ENCODE results near the gene ABCE1. TPM values are rescaled to one million over a fixed set of nuclear protein-coding genes. Genes with fewer than 3 reads are reported as not detected.

Gene ABCE1
- total RNA-seq, 6 experiments from 2014 or later = 14.4 to 57.7 (median 28.9) TPM

GRCh38 chr4:145056325-145057130, 41.6 kb upstream of the ABCE1 start:
- intact Hi-C loops (cut with DNase I) = loop anchor here in 1 of 2 donors (10.0 kb wide), 1 partner anchor 882 kb away; no protein-coding TSS in a partner anchor
- Histone ChIP-seq H3K9me3 (no peaks in the 10 kb centered on the region), H3K36me3 (no peaks in the 10 kb centered on the region), H3K4me1 (no peaks in the 10 kb centered on the region), H3K27ac (no peak overlapping the region), H3K4me3 (no peak overlapping the region), H3K27me3 (no peaks in the 10 kb centered on the region)
- TF ChIP-seq POLR2A (IDR thresholded peaks at IDR 0.05) = no peak
- TF ChIP-seq CTCF (IDR thresholded peaks at IDR 0.05) = no peak
- no peak for DNase-seq
- ATAC-seq = no peak
- whole genome bisulfite sequencing (ENCODE audit: insufficient coverage, low coverage, low lambda C conversion rate, missing lambda C conversion rate) = 100% methylated on average over 5 of the region's 6 CpGs

- ATAC-seq = no peak
- no peak overlapping the region for H3K27ac ChIP-seq
- H3K9me3 ChIP-seq = no peaks in the 10 kb centered on the region
- no peaks in the 10 kb centered on the region for H3K4me1 ChIP-seq
- DNase-seq = no peak
- no peaks in the 10 kb centered on the region for H3K36me3 ChIP-seq
- intact Hi-C loops (cut with DNase I) = loop anchor here in 1 of 2 donors (10.0 kb wide), 1 partner anchor 883 kb away; no protein-coding TSS in a partner anchor
- no peak overlapping the region for H3K4me3 ChIP-seq
- no peak for TF ChIP-seq POLR2A (IDR thresholded peaks at IDR 0.05)
- no peak for TF ChIP-seq CTCF (IDR thresholded peaks at IDR 0.05)
- H3K27me3 ChIP-seq = no peaks in the 10 kb centered on the region
These were observed 39.9 kb upstream of the ABCE1 start for GRCh38 chr4:145058256-145058655.

- Histone ChIP-seq H3K4me3 (no peak overlapping the region), H3K27me3 (no peaks in the 10 kb centered on the region), H3K4me1 (peaks cover 0 to 4% (median 0%) of the 10 kb centered on the region in 4 donors), H3K9me3 (no peaks in the 10 kb centered on the region), H3K27ac (no peak overlapping the region), H3K36me3 (no peaks in the 10 kb centered on the region)
- WGBS (ENCODE audit: insufficient coverage, low coverage, low lambda C conversion rate, missing lambda C conversion rate) = 39% methylated on average over 6 of the region's 6 CpGs
- TF ChIP-seq CTCF (IDR thresholded peaks at IDR 0.05) (peak; percentile 50 to 55 (median 54)), POLR2A (IDR thresholded peaks at IDR 0.05) (no peak)
- DNase-seq = no peak
- peak; percentile 79 to 85 (median 82) for ATAC-seq
- intact Hi-C loops (cut with DNase I) = loop anchor here in 1 of 2 donors (10.0 kb wide), 1 partner anchor 887 kb away; no protein-coding TSS in a partner anchor
These were observed 36.7 kb upstream of the ABCE1 start for GRCh38 chr4:145061318-145061920.

- ATAC-seq = peak in 3 of 4 donors; percentile 30 to 35 (median 35)
These were observed 32.0 kb upstream of the ABCE1 start for GRCh38 chr4:145066063-145066501.

More at GRCh38 chr4:145066063-145066501, 32.0 kb upstream of the ABCE1 start:
- 45% methylated on average over 2 of the region's 2 CpGs for WGBS (ENCODE audit: insufficient coverage, low coverage, low lambda C conversion rate, missing lambda C conversion rate)
- H3K4me1 ChIP-seq = peaks cover 0 to 6% (median 0%) of the 10 kb centered on the region in 4 donors
- no peaks in the 10 kb centered on the region for H3K36me3 ChIP-seq
- intact Hi-C loops (cut with DNase I) = loop anchor here in 1 of 2 donors (10.0 kb wide), 1 partner anchor 891 kb away; no protein-coding TSS in a partner anchor
- DNase-seq = no peak
- H3K9me3 ChIP-seq = no peaks in the 10 kb centered on the region
- TF ChIP-seq POLR2A (IDR thresholded peaks at IDR 0.05) (no peak), CTCF (IDR thresholded peaks at IDR 0.05) (no peak)
- H3K4me3 ChIP-seq = no peak overlapping the region
- no peak overlapping the region for H3K27ac ChIP-seq
- no peaks in the 10 kb centered on the region for H3K27me3 ChIP-seq

Measured in right lobe of liver (tissue), 6 donors.